G401.6 (cell line): ENCODE data around the gene ZDHHC5.

Experiments
- FAIRE-seq: peaks from 2 replicates; lab custom pipeline; 2012; peaks lifted over from hg19 to GRCh38; lab: Jason Lieb, UNC

Gene ZDHHC5

GRCh38 chr11:57729479-57729878 lies 61.6 kb downstream of the ZDHHC5 start:
- FAIRE-seq: no peak

- FAIRE-seq: no peak
Observed at GRCh38 chr11:57732661-57733060, 64.7 kb downstream of the ZDHHC5 start.

GRCh38 chr11:57735619-57736298 lies 67.8 kb downstream of the ZDHHC5 start:
- no peak for FAIRE-seq

GRCh38 chr11:57741132-57742086 lies 73.5 kb downstream of the ZDHHC5 start, which contains the start of gene SELENOH:
Gene SELENOH (plus strand): TSS chr11:57741491. CDS start chr11:57741596, 105 bp downstream.
- FAIRE-seq: peak; percentile 92

GRCh38 chr11:57742087-57742452 lies 74.2 kb downstream of the ZDHHC5 start:
- FAIRE-seq: no peak

- FAIRE-seq: no peak
Observed at GRCh38 chr11:57744357-57744756, 76.4 kb downstream of the ZDHHC5 start.

- FAIRE-seq: no peak
Observed at GRCh38 chr11:57745206-57745605, 77.3 kb downstream of the ZDHHC5 start.

GRCh38 chr11:57746920-57747319 lies 79.0 kb downstream of the ZDHHC5 start:
- no peak for FAIRE-seq
